GM18870 (cell line): Measurements from ENCODE around the gene PCDHA2.
"Not testable (repeated sequence)": the region's sequence is repeated elsewhere in the genome, so short reads cannot be mapped to it uniquely, and the experiment has no call there.

Experiments
- ATAC-seq: cut with Tn5 transposase; IDR thresholded peaks from one replicate; pipeline ENCODE4 v1.9.1; 2021; ENCODE audit warnings: moderate library complexity; ENCODE audit not compliant: unreplicated experiment

PCDHA2 gene

GRCh38 chr5:140808889-140809291 lies 14.2 kb downstream of the PCDHA2 start:
- ATAC-seq, result no peak

DNA sequence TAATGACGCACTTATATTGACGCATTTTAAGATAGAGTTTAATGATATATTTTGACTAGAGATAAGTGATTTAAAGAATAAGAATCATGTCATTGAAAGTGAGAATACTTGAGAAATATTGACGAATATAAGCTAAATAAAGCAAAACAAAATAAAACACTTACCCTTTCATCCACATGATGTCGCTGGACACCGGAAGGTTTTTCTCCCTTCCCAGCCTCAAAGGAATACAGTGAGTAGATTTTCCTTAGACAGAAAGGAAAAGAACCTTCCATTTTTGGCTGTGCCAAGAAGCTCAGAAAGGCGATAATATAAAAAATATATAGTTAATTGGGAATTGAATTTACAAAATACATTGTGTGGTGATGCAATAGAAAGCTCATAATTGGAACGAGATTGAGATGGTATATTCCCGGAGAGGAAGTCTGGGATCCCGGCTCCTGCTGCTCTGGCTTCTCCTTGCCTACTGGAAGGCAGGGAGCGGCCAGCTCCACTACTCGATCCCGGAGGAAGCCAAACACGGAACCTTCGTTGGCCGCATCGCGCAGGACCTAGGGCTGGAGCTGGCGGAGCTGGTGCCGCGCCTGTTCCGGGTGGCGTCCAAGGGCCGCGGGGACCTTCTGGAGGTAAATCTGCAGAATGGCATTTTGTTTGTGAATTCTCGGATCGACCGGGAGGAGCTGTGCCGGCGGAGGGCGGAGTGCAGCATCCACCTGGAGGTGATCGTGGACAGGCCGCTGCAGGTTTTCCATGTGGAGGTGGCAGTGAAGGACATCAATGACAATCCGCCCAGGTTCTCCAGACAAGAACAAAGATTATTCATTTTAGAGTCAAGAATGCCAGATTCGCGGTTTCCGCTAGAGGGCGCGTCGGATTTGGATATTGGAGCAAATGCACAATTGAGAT lies 27.0 kb downstream of the PCDHA2 start, which contains the start of gene PCDHA5:
PCDHA5 (plus strand) TSS at position 239 of the 906 bp plus-strand sequence.
- no peak for ATAC-seq

GRCh38 chr5:140822281-140822629 lies 27.6 kb downstream of the PCDHA2 start:
- ATAC-seq, result no peak

GRCh38 chr5:140822969-140823368 lies 28.3 kb downstream of the PCDHA2 start:
- not testable (repeated sequence) for ATAC-seq

- ATAC-seq, result no peak
Observed at GRCh38 chr5:140823475-140823874, 28.8 kb downstream of the PCDHA2 start.

GRCh38 chr5:140827704-140828361 lies 33.2 kb downstream of the PCDHA2 start, which contains the start of gene PCDHA6:
Gene PCDHA6 (plus strand): TSS chr5:140827960. CDS start chr5:140828092, 132 bp downstream.
- no peak for ATAC-seq

DNA sequence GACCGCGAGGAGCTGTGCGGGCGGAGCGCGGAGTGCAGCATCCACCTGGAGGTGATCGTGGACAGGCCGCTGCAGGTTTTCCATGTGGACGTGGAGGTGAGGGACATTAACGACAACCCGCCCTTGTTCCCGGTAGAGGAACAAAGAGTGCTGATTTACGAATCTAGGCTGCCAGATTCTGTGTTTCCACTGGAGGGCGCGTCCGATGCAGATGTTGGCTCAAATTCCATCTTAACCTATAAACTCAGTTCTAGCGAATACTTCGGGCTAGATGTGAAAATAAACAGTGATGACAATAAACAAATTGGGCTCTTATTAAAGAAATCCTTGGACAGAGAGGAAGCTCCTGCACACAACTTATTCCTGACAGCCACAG lies 33.7 kb downstream of the PCDHA2 start:
- ATAC-seq, result no peak

DNA sequence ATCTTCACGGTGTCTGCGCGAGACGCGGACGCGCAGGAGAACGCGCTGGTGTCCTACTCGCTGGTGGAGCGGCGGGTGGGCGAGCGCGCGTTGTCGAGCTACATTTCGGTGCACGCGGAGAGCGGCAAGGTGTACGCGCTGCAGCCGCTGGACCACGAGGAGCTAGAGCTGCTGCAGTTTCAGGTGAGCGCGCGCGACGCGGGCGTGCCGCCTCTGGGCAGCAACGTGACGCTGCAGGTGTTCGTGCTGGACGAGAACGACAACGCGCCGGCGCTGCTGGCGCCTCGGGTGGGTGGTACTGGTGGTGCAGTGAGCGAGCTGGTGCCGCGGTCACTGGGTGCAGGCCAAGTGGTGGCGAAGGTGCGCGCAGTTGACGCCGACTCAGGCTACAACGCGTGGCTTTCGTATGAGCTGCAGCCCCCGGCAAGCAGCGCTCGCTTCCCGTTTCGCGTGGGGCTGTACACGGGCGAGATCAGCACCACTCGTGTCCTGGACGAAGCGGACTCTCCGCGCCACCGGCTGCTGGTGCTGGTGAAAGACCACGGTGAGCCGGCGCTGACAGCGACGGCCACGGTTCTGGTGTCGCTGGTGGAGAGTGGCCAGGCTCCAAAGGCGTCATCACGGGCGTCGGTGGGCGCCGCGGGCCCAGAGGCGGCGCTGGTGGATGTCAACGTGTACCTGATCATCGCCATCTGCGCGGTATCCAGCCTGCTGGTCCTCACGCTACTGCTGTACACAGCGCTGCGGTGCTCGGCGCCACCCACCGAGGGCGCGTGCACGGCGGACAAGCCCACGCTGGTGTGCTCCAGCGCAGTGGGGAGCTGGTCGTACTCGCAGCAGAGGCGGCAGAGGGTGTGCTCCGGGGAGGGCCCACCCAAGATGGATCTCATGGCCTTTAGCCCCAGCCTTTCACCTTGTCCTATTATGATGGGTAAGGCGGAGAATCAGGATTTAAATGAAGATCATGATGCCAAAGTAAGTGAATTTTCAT lies 35.2 kb downstream of the PCDHA2 start:
- not testable (repeated sequence) for ATAC-seq

DNA sequence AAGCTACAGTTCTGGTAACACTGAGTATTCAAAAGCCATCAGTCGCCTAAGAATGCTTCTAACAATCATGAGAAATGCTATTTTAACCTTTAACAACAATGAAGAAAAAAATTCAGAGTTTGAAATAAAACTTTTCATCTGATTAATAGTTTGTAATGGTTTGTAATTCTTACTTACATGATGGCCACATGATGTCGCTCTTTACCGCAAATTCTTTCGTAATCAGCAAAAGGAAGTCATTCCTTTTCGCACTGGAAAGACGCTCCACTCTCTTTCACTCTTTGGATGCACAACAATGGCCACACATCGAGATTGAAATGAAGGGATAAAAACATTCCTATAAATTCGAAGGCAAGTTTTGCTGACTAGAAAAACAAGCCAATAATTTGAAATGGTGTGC lies 39.3 kb downstream of the PCDHA2 start, which contains the start of gene PCDHA7:
PCDHA7 (plus strand) TSS at position 277 of the 400 bp plus-strand sequence; CDS start at position 392, 115 bp downstream.
- no peak for ATAC-seq

- ATAC-seq, result not testable (repeated sequence)
Observed at GRCh38 chr5:140834439-140835008, 39.9 kb downstream of the PCDHA2 start.

DNA sequence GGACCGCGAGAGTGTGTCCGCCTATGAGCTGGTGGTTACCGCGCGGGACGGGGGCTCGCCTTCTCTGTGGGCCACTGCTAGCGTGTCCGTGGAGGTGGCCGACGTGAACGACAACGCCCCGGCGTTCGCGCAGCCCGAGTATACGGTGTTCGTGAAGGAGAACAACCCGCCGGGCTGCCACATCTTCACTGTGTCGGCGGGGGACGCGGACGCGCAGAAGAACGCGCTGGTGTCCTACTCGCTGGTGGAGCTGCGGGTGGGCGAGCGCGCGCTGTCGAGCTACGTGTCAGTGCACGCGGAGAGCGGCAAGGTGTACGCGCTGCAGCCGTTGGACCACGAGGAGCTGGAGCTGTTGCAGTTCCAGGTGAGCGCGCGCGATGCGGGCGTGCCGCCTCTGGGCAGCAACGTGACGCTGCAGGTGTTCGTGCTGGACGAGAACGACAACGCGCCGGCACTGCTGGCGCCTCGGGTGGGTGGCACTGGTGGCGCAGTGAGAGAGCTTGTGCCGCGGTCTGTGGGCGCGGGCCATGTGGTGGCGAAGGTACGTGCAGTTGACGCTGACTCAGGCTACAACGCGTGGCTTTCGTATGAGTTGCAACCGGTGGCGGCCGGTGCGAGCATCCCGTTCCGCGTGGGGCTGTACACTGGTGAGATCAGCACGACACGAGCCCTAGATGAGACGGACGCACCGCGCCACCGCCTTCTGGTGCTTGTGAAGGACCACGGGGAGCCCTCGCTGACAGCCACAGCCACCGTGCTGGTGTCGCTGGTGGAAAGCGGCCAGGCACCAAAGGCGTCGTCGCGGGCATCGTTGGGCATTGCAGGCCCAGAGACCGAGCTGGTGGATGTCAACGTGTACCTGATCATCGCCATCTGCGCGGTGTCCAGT lies 41.2 kb downstream of the PCDHA2 start:
- no peak for ATAC-seq

DNA sequence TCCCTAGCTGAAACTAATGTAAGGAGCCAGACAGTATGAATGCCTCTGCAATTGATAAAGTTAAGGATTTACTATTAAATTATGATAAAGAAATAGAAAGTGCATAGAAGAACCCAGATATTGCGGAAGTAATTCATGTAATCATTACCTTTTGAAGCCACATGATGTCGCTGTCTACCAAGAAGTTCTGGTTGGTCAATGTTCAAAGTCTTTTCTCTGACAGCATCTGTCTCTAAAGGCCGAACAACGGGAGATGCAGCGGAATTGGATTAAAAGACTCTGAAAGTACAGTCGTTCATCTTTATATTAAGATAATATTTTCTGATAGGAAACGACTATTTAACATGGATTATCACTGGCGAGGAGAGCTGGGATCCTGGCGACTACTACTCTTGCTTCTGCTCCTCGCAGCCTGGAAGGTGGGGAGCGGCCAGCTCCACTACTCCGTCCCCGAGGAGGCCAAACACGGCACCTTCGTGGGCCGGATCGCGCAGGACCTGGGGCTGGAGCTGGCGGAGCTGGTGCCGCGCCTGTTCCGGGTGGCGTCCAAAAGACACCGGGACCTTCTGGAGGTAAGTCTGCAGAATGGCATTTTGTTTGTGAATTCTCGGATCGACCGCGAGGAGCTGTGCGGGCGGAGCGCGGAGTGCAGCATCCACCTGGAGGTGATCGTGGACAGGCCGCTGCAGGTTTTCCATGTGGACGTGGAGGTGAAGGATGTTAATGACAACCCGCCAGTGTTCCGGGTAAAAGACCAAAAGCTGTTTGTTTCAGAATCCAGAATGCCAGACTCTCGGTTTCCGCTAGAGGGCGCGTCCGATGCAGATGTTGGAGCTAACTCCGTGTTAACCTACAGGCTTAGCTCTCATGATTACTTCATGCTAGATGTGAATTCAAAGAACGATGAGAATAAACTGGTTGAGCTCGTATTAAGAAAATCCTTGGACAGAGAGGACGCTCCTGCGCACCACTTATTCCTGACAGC lies 46.6 kb downstream of the PCDHA2 start, which contains the start of gene PCDHA8:
PCDHA8 (plus strand) TSS at position 210 of the 985 bp plus-strand sequence; CDS start at position 345, 135 bp downstream.
- no peak for ATAC-seq

GRCh38 chr5:140842798-140843733 lies 48.4 kb downstream of the PCDHA2 start:
- ATAC-seq, result no peak
